ENCODE results near the gene OSBPL2. TPM values are rescaled to one million over a fixed set of nuclear protein-coding genes. Genes with fewer than 3 reads are reported as not detected.

The OSBPL2 gene
- total and polyA plus RNA-seq, 2 donors (not counting 1 experiment from before 2014, with no cell fraction given): 13.3 to 27.9 TPM

- Histone ChIP-seq H3K27me3 (ENCODE audit: control insufficient read depth, insufficient read depth, low read length) (no peaks in the 10 kb centered on the region), H3K4me3 (replicated peaks in 1 of 4; ENCODE audit: control extremely low read depth in 1 of 4, insufficient read depth in 1 of 4, low read depth in 3 of 4, low read length in 4 of 4) (no peak overlapping the region), H3K79me2 (ENCODE audit: control insufficient read depth, insufficient read depth, low read length) (no peaks in the 10 kb centered on the region), H3K36me3 (ENCODE audit: control insufficient read depth, insufficient read depth, low read length) (peaks cover 39% of the 10 kb centered on the region), H2AFZ (ENCODE audit: low read length) (no peak overlapping the region), H4K20me1 (ENCODE audit: control insufficient read depth, extremely low read depth, insufficient read depth, low read length) (no peaks in the 10 kb centered on the region), H3K9ac (ENCODE audit: insufficient read depth, low read length) (no peak overlapping the region), H3K27ac (ENCODE audit: insufficient read depth, low read length) (no peak overlapping the region), H3K4me1 (ENCODE audit: control insufficient read depth, extremely low read depth, insufficient read depth, low read length) (no peaks in the 10 kb centered on the region), H3K9me3 (ENCODE audit: control insufficient read depth, insufficient read depth, low read depth, low read length) (no peaks in the 10 kb centered on the region), H3K4me2 (ENCODE audit: extremely low read depth, insufficient read depth, low read length) (no peak overlapping the region)
- TF ChIP-seq, protein P1, sequence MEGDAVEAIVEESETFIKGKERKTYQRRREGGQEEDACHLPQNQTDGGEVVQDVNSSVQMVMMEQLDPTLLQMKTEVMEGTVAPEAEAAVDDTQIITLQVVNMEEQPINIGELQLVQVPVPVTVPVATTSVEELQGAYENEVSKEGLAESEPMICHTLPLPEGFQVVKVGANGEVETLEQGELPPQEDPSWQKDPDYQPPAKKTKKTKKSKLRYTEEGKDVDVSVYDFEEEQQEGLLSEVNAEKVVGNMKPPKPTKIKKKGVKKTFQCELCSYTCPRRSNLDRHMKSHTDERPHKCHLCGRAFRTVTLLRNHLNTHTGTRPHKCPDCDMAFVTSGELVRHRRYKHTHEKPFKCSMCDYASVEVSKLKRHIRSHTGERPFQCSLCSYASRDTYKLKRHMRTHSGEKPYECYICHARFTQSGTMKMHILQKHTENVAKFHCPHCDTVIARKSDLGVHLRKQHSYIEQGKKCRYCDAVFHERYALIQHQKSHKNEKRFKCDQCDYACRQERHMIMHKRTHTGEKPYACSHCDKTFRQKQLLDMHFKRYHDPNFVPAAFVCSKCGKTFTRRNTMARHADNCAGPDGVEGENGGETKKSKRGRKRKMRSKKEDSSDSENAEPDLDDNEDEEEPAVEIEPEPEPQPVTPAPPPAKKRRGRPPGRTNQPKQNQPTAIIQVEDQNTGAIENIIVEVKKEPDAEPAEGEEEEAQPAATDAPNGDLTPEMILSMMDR (conservative IDR thresholded peaks at IDR 0.05 in 1 of 2, IDR thresholded peaks at IDR 0.05 in 1 of 2; ENCODE audit: low read depth in 1 of 2, low read length in 2 of 2): no peak
- no peak for TF ChIP-seq EZH2 (IDR thresholded peaks at IDR 0.05; ENCODE audit: low read length, missing control alignments)
- no peak for DNase-seq (ENCODE audit: low read depth in 2 of 2)
These were observed 80.4 kb downstream of the OSBPL2 start for GRCh38 chr20:62318400-62319345.

GRCh38 chr20:62319346-62319909 is 81.1 kb downstream of the OSBPL2 start:
- no peak overlapping the region for H3K9ac ChIP-seq (ENCODE audit: insufficient read depth, low read length)
- no peak overlapping the region for H3K4me2 ChIP-seq (ENCODE audit: extremely low read depth, insufficient read depth, low read length)
- DNase-seq (ENCODE audit: low read depth in 2 of 2): no peak
- no peaks in the 10 kb centered on the region for H3K79me2 ChIP-seq (ENCODE audit: control insufficient read depth, insufficient read depth, low read length)
- H3K36me3 ChIP-seq (ENCODE audit: control insufficient read depth, insufficient read depth, low read length): peaks cover 39% of the 10 kb centered on the region
- no peaks in the 10 kb centered on the region for H4K20me1 ChIP-seq (ENCODE audit: control insufficient read depth, extremely low read depth, insufficient read depth, low read length)
- TF ChIP-seq, protein P1 (conservative IDR thresholded peaks at IDR 0.05 in 1 of 2, IDR thresholded peaks at IDR 0.05 in 1 of 2; ENCODE audit: low read depth in 1 of 2, low read length in 2 of 2): no peak
- H3K4me1 ChIP-seq (ENCODE audit: control insufficient read depth, extremely low read depth, insufficient read depth, low read length): no peaks in the 10 kb centered on the region
- no peak overlapping the region for H3K4me3 ChIP-seq (replicated peaks in 1 of 4; ENCODE audit: control extremely low read depth in 1 of 4, insufficient read depth in 1 of 4, low read depth in 3 of 4, low read length in 4 of 4)
- H3K27ac ChIP-seq (ENCODE audit: insufficient read depth, low read length): no peak overlapping the region
- no peaks in the 10 kb centered on the region for H3K27me3 ChIP-seq (ENCODE audit: control insufficient read depth, insufficient read depth, low read length)
- no peaks in the 10 kb centered on the region for H3K9me3 ChIP-seq (ENCODE audit: control insufficient read depth, insufficient read depth, low read depth, low read length)
- no peak overlapping the region for H2AFZ ChIP-seq (ENCODE audit: low read length)

DNA sequence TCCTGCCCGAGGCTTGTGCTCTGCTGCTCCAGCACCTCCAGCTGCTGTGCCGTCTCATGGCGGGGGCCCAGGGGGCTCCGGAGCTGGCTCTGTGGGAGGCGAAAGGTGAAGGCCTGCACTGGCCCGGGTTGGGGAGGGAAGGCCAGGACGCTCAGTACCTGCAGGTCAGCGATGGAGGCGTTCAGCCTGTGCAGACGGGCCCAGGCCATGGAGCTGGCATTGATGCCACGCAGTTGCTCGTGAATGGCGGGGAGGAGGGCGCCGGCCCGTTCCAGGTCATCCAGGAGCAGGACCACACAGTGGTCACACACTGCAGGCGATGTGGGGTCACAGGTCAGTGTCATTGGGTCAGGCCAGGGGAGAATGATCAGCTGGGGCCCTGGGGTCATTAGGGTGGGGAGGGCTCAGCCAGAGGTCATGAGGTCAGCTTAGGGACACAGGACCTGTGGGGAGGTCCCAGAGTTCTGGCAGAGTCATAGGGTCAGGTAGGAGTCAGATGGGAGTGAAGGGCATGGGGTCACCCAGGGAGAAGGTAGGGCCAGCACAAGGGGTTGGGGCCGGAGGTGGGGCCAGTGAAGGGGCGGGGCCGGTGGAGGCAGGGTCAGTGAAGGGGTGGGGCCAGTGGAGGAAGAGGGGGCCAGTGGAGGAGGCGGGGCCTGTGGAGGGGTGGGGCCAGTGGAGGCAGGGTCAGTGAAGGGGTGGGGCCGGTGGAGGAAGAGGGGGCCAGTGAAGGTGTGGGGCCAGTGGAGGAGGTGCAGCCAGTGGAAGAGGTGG is 82.4 kb downstream of the OSBPL2 start:
- Histone ChIP-seq H3K9me3 (ENCODE audit: control insufficient read depth, insufficient read depth, low read depth, low read length) (no peaks in the 10 kb centered on the region), H3K27me3 (ENCODE audit: control insufficient read depth, insufficient read depth, low read length) (no peaks in the 10 kb centered on the region), H2AFZ (ENCODE audit: low read length) (no peak overlapping the region), H3K4me2 (ENCODE audit: extremely low read depth, insufficient read depth, low read length) (no peak overlapping the region), H3K4me3 (replicated peaks in 1 of 4; ENCODE audit: control extremely low read depth in 1 of 4, insufficient read depth in 1 of 4, low read depth in 3 of 4, low read length in 4 of 4) (no peak overlapping the region), H3K27ac (ENCODE audit: insufficient read depth, low read length) (no peak overlapping the region), H3K79me2 (ENCODE audit: control insufficient read depth, insufficient read depth, low read length) (no peaks in the 10 kb centered on the region), H4K20me1 (ENCODE audit: control insufficient read depth, extremely low read depth, insufficient read depth, low read length) (no peaks in the 10 kb centered on the region), H3K9ac (ENCODE audit: insufficient read depth, low read length) (no peak overlapping the region), H3K4me1 (ENCODE audit: control insufficient read depth, extremely low read depth, insufficient read depth, low read length) (no peaks in the 10 kb centered on the region), H3K36me3 (ENCODE audit: control insufficient read depth, insufficient read depth, low read length) (peaks cover 33% of the 10 kb centered on the region)
- no peak for TF ChIP-seq EZH2 (IDR thresholded peaks at IDR 0.05; ENCODE audit: low read length, missing control alignments)
- TF ChIP-seq, protein P1 (conservative IDR thresholded peaks at IDR 0.05 in 1 of 2, IDR thresholded peaks at IDR 0.05 in 1 of 2; ENCODE audit: low read depth in 1 of 2, low read length in 2 of 2): no peak
- no peak for DNase-seq (ENCODE audit: low read depth in 2 of 2)
